B cell (primary cell): Measurements from ENCODE around the gene NOVA1.

Experiments used
- CTCF ChIP-seq: fragments of 200-600 bp; IDR thresholded peaks from one replicate; pipeline ENCODE4 v1.8.0; 2022; ENCODE audit warnings: antibody characterized with exemption, mild to moderate bottlenecking
- EZH2 ChIP-seq: IDR thresholded peaks from 2 replicates; pipeline ENCODE4 v1.6.1; 2012; ENCODE audit warnings: borderline replicate concordance, low read depth, mild to moderate bottlenecking, moderate library complexity, low read length; ENCODE audit not compliant: insufficient read depth, poor library complexity, severe bottlenecking

GRCh38 chr14:26400373-26400772 is 197.5 kb downstream of the NOVA1 start:
- TF ChIP-seq CTCF: no peak
- no peak for TF ChIP-seq EZH2
